SK-N-MC (cell line): ENCODE results near the gene APPBP2.

Experiments
- EZH2 ChIP-seq: fragments of 200-600 bp; sonication (generic); IDR thresholded peaks from one replicate; pipeline ENCODE4 v1.6.1; 2017; ENCODE audit warnings: antibody characterized with exemption
- FOXP2 ChIP-seq: optimal IDR thresholded peaks from 2 replicates; pipeline ENCODE3; 2011; ENCODE audit warnings: mild to moderate bottlenecking, moderate library complexity; ENCODE audit not compliant: insufficient read depth; ENCODE audit errors: extremely low read length, control extremely low read depth
- POLR2AphosphoS5 ChIP-seq: IDR thresholded peaks from 2 replicates; pipeline ENCODE4 v1.6.1; 2012; ENCODE audit warnings: mild to moderate bottlenecking, low read depth, low read length, borderline replicate concordance

DNA sequence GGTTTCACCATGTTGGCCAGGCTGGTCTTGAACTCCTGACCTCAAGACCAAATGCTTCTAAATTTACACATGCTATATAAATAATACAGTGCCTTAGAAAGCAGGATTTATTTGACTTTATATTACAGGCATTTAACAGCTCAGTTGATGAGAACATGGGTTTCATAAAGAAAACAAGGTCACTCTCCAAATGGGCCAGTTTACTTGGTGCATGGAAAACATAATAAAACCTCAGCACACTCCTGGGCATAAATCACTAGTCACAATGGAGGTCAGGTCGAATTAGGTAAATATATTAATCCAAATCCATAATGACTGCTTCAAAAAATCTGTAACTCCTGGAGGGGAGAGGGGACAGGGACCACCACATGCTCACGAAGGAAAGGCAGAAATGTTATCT, 24.5 kb downstream of the APPBP2 start:
- TF ChIP-seq EZH2 = no peak
- no peak for TF ChIP-seq POLR2AphosphoS5
- TF ChIP-seq FOXP2 = no peak
